HEK293T (cell line): ENCODE measurements around the gene TMEM178A.

Experiments
- CTBP1 ChIP-seq: fragments of 450-650 bp; IDR thresholded peaks from 2 replicates; pipeline ENCODE4 v1.6.1; 2016; ENCODE audit warnings: borderline replicate concordance
- FOXK2 ChIP-seq: fragments of 450-650 bp; IDR thresholded peaks from 2 replicates; pipeline ENCODE4 v1.6.1; 2016; ENCODE audit warnings: mild to moderate bottlenecking
- HDGF ChIP-seq: fragments of 450-650 bp; IDR thresholded peaks from 2 replicates; pipeline ENCODE4 v1.6.1; 2017; ENCODE audit warnings: antibody characterized with exemption, borderline replicate concordance
- NFRKB ChIP-seq: fragments of 450-650 bp; IDR thresholded peaks from 2 replicates; pipeline ENCODE4 v1.6.1; 2016; ENCODE audit warnings: mild to moderate bottlenecking, moderate library complexity
- SUZ12 ChIP-seq: fragments of 450-650 bp; IDR thresholded peaks from 2 replicates; pipeline ENCODE4 v1.6.1; 2016; ENCODE audit warnings: mild to moderate bottlenecking
- ZNF384 ChIP-seq: fragments of 450-650 bp; IDR thresholded peaks from 2 replicates; pipeline ENCODE4 v1.6.1; 2016

DNA sequence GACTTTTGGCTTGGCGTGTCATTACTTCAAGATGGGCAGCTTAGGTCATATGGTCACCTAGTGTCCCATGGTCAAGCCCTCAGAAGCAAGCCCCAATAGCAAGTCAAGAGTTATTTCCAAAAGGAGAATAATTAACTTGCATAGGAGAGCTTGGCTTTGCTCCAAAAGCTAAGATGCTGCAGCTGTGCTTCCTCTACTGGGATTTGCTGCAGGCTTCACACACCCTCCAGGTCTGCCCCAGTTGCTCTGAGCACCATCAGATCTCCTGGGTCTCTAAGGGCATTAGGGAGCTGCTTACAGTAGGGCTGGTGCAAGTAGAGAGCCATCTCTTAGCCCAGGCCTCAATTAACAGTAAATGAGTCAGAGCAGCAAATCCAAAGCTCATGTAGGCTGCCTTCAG, 66.8 kb downstream of the TMEM178A start:
- no peak for TF ChIP-seq HDGF
- no peak for TF ChIP-seq NFRKB
- no peak for TF ChIP-seq CTBP1
- TF ChIP-seq ZNF384 = no peak
- no peak for TF ChIP-seq FOXK2
- no peak for TF ChIP-seq SUZ12
